Measurements from ENCODE around the gene EEF1AKMT3.

GRCh38 chr12:57723630-57723962 is 48.8 kb upstream of the EEF1AKMT3 start:
- TF ChIP-seq, protein P1, sequence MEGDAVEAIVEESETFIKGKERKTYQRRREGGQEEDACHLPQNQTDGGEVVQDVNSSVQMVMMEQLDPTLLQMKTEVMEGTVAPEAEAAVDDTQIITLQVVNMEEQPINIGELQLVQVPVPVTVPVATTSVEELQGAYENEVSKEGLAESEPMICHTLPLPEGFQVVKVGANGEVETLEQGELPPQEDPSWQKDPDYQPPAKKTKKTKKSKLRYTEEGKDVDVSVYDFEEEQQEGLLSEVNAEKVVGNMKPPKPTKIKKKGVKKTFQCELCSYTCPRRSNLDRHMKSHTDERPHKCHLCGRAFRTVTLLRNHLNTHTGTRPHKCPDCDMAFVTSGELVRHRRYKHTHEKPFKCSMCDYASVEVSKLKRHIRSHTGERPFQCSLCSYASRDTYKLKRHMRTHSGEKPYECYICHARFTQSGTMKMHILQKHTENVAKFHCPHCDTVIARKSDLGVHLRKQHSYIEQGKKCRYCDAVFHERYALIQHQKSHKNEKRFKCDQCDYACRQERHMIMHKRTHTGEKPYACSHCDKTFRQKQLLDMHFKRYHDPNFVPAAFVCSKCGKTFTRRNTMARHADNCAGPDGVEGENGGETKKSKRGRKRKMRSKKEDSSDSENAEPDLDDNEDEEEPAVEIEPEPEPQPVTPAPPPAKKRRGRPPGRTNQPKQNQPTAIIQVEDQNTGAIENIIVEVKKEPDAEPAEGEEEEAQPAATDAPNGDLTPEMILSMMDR (optimal IDR thresholded peaks at IDR 0.05 in 1 of 3, IDR thresholded peaks at IDR 0.05 in 1 of 3, conservative IDR thresholded peaks at IDR 0.05 in 1 of 3; ENCODE audit: extremely low read depth in 1 of 3, insufficient read depth in 2 of 3, low read length in 3 of 3): no peak
- TF ChIP-seq EZH2 (IDR thresholded peaks at IDR 0.05; ENCODE audit: low read length): no peak
